K562 (cell line): Measurements from ENCODE around the gene TMEM176A. TPM values are rescaled to one million over a fixed set of nuclear protein-coding genes. Genes with fewer than 3 reads are reported as not detected.

ENCODE experiments used
- ATF7 ChIP-seq: fragments of 450-650 bp; IDR thresholded peaks from 2 replicates; pipeline ENCODE4 v1.7.1; 2014; ENCODE audit warnings: mild to moderate bottlenecking, moderate library complexity
- BCL6 ChIP-seq: fragments of 250-450 bp; sonication (Bioruptor Pico); IDR thresholded peaks from 2 replicates; pipeline ENCODE4 v1.4.0; 2020
- BRD4 ChIP-seq: fragments of 200-600 bp; sonication (generic); IDR thresholded peaks from 2 replicates; pipeline ENCODE4 v1.6.1; 2017; ENCODE audit warnings: inconsistent platforms
- CREM ChIP-seq: IDR thresholded peaks from 2 replicates; pipeline ENCODE4 v1.6.1; 2014; ENCODE audit warnings: antibody characterized with exemption, low read depth
- CTBP1 ChIP-seq: fragments of 450-650 bp; IDR thresholded peaks from 2 replicates; pipeline ENCODE4 v1.6.1; 2016; ENCODE audit warnings: borderline replicate concordance
- DPF2 ChIP-seq: fragments of 450-650 bp; IDR thresholded peaks from 2 replicates; pipeline ENCODE4 v1.6.1; 2016
- ESRRB ChIP-seq: fragments of 250-450 bp; sonication (Bioruptor Pico); IDR thresholded peaks from 2 replicates; pipeline ENCODE4 v1.5.0; 2020; ENCODE audit warnings: mild to moderate bottlenecking, moderate library complexity, borderline replicate concordance
- FOXJ3 ChIP-seq: sonication (generic); formaldehyde crosslinking; IDR thresholded peaks from 2 replicates; pipeline ENCODE4 v1.4.0; 2020; ENCODE audit warnings: mild to moderate bottlenecking, missing genetic modification reagents
- HIVEP1 ChIP-seq: fragments of 250-450 bp; sonication (Bioruptor Pico); IDR thresholded peaks from 2 replicates; pipeline ENCODE4 v1.4.0; 2020; ENCODE audit warnings: mild to moderate bottlenecking
- HMG20B ChIP-seq: fragments of 250-450 bp; sonication (Bioruptor Pico); IDR thresholded peaks from 2 replicates; pipeline ENCODE4 v1.5.0; 2021; ENCODE audit warnings: mild to moderate bottlenecking
- HNRNPLL ChIP-seq: fragments of 200-400 bp; formaldehyde crosslinking; IDR thresholded peaks from 2 replicates; pipeline ENCODE4 v1.6.1; 2017; ENCODE audit warnings: low read length, low read depth, mild to moderate bottlenecking; ENCODE audit not compliant: poor library complexity, severe bottlenecking
- KAT2B ChIP-seq: IDR thresholded peaks from one replicate; pipeline ENCODE4 v1.6.1; 2012; ENCODE audit warnings: low read depth, mild to moderate bottlenecking, control low read depth, inconsistent platforms, low read length, moderate library complexity
- LCOR ChIP-seq: sonication (generic); formaldehyde crosslinking; IDR thresholded peaks from 2 replicates; pipeline ENCODE4 v1.8.0; 2022; ENCODE audit warnings: mild to moderate bottlenecking, missing genetic modification reagents
- MEF2A ChIP-seq: IDR thresholded peaks from 2 replicates; pipeline ENCODE4 v1.6.1; 2011; ENCODE audit warnings: low read depth, mild to moderate bottlenecking, low read length, moderate library complexity; ENCODE audit not compliant: control insufficient read depth
- MTA2 ChIP-seq: fragments of 450-650 bp; IDR thresholded peaks from 2 replicates; pipeline ENCODE4 v1.6.1; 2016; ENCODE audit warnings: low read depth
- NCOA4 ChIP-seq: fragments of 450-650 bp; IDR thresholded peaks from 2 replicates; pipeline ENCODE4 v1.6.1; 2018; ENCODE audit warnings: mild to moderate bottlenecking; ENCODE audit not compliant: partially characterized antibody
- NFYB ChIP-seq: IDR thresholded peaks from 2 replicates; pipeline ENCODE4 v1.6.1; 2011; ENCODE audit warnings: mild to moderate bottlenecking, moderate library complexity; ENCODE audit not compliant: insufficient read length; ENCODE audit errors: extremely low read depth
- PHB ChIP-seq: fragments of 250-450 bp; sonication (Bioruptor Pico); IDR thresholded peaks from 2 replicates; pipeline ENCODE4 v1.5.0; 2021
- POLR2H ChIP-seq: IDR thresholded peaks from 2 replicates; pipeline ENCODE4 v1.6.1; 2016; ENCODE audit warnings: missing genetic modification characterization, low read depth, mild to moderate bottlenecking, control low read depth, missing compliant biosample characterization, moderate library complexity
- RUNX1 ChIP-seq: sonication (generic); IDR thresholded peaks from 2 replicates; pipeline ENCODE4 v1.6.1; 2016; ENCODE audit warnings: antibody characterized with exemption, low read depth
- SLC30A9 ChIP-seq: fragments of 250-450 bp; sonication (Bioruptor Pico); IDR thresholded peaks from 2 replicates; pipeline ENCODE4 v1.8.0; 2022; ENCODE audit warnings: mild to moderate bottlenecking, moderate library complexity
- SMAD4 ChIP-seq: fragments of 250-450 bp; sonication (Bioruptor Pico); conservative IDR thresholded peaks from 2 replicates; pipeline ENCODE4 v1.8.0; 2021; ENCODE audit warnings: inconsistent platforms, mild to moderate bottlenecking, moderate library complexity
- TAF7 ChIP-seq: fragments of 450-650 bp; IDR thresholded peaks from 2 replicates; pipeline ENCODE4 v1.6.1; 2016; ENCODE audit warnings: missing genetic modification characterization, missing compliant biosample characterization
- ZBTB26 ChIP-seq: fragments of 450-650 bp; formaldehyde crosslinking; IDR thresholded peaks from 2 replicates; pipeline ENCODE4 v1.4.0; 2022; ENCODE audit warnings: missing genetic modification characterization
- ZFPM2 ChIP-seq: fragments of 250-450 bp; sonication (Bioruptor Pico); IDR thresholded peaks from 2 replicates; pipeline ENCODE4 v1.5.1; 2022; ENCODE audit warnings: mild to moderate bottlenecking
- ZNF347 ChIP-seq: fragments of 450-650 bp; formaldehyde crosslinking; IDR thresholded peaks from 2 replicates; pipeline ENCODE4 v1.4.0; 2020; ENCODE audit warnings: low read depth, mild to moderate bottlenecking, moderate library complexity
- ZNF77 ChIP-seq: fragments of 250-450 bp; sonication (Bioruptor Pico); IDR thresholded peaks from 2 replicates; pipeline ENCODE4 v1.5.0; 2020
- polyA plus RNA-seq, 8 experiments: library from polyadenylated mRNA; depleted of rRNA in 4 of 8; stranded (reverse) in 5 of 8; unstranded in 3 of 8; fragments of >200 nt; fragmentation: Nextera tagmentation in 2 of 8; fragmentation: Illumina TruSeq in 1 of 8; extraction: Ambion mirVana in 2 of 8; extraction: Trizol in 1 of 8; gene quantifications; 2 replicates each; pipeline versions ENCODE4 v1.2.1 to v1.2.3, GENCODE V29; 2011 to 2014; ENCODE audit warnings: inconsistent platforms in 1 of 8, missing spikeins in 1 of 8
- total RNA-seq, 7 experiments: library from RNA; depleted of rRNA in 6 of 7; stranded (reverse); fragments of >200 nt in 6 of 7; fragmentation: Illumina TruSeq in 2 of 7; extraction: Trizol in 2 of 7; gene quantifications; 2 replicates each; pipeline versions ENCODE4 v1.2.1 to v1.2.3, GENCODE V29; 2011 to 2021; ENCODE audit warnings: low replicate concordance in 1 of 7
- TF ChIP-seq, protein P1 (sequence below): fragments of 250-450 bp; sonication (Bioruptor Pico); IDR thresholded peaks from 2 replicates; pipeline ENCODE4 v1.8.0; 2022; ENCODE audit warnings: inconsistent platforms
- TF ChIP-seq, protein P2 (sequence below): fragments of 250-450 bp; sonication (Bioruptor Pico); IDR thresholded peaks from 2 replicates; pipeline ENCODE4 v1.4.0; 2020

TMEM176A gene
- total and polyA plus RNA-seq, 9 of the 15 experiments (the other 6 are each of a cell fraction or from before 2014, with no cell fraction given) = 0.31 TPM; not detected in 8

DNA sequence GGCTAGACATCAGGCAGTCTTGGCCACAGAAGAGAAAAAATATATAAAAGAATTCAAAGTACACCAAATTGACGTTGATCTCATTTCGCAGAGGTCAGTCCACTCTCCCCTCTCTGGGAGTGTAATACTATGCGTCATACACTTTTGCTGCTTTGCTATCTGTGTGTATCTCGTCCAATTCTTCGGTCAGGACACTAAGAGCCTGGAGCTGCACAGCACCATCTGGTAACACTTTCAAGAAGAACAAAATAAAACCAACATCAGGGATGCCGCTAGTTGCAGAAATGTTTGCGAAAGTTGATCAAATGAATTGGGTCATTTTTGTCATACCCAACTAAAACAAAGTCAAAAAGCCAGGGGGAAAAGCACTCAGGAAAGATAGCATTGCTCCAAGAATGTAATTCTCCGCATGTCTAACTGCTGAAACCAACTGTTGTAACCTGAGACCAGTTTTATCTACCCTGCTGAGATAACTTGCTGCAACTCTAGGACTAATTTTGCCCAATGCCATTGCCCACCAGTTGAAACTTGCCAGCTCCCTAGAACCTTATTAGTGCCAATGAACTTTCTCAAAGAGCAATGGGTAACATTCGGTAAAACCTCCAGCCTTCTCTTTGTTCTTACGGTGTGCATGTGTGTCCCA, 23.0 kb downstream of the TMEM176A start (continued):
- TF ChIP-seq, protein P1, sequence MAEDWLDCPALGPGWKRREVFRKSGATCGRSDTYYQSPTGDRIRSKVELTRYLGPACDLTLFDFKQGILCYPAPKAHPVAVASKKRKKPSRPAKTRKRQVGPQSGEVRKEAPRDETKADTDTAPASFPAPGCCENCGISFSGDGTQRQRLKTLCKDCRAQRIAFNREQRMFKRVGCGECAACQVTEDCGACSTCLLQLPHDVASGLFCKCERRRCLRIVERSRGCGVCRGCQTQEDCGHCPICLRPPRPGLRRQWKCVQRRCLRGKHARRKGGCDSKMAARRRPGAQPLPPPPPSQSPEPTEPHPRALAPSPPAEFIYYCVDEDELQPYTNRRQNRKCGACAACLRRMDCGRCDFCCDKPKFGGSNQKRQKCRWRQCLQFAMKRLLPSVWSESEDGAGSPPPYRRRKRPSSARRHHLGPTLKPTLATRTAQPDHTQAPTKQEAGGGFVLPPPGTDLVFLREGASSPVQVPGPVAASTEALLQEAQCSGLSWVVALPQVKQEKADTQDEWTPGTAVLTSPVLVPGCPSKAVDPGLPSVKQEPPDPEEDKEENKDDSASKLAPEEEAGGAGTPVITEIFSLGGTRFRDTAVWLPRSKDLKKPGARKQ (CRISPR knock-in tag) = 0 out of 2 replicates have a peak, but pooled peaks have one; percentile 28
- peak; percentile 42; the same call in 1 of the 2 replicates for TF ChIP-seq LCOR (CRISPR knock-in tag)
- TF ChIP-seq ZBTB26 (CRISPR knock-in tag) = no peak
- no peak for TF ChIP-seq KAT2B
- TF ChIP-seq DPF2 = 0 out of 2 replicates have a peak, but pooled peaks have one; percentile 37
- TF ChIP-seq MEF2A = no peak
- TF ChIP-seq TAF7 = no peak
- no peak for TF ChIP-seq RUNX1
- TF ChIP-seq POLR2H = 0 out of 2 replicates have a peak, but pooled peaks have one; percentile 13
- TF ChIP-seq ZFPM2 (CRISPR knock-in tag) = no peak
- no peak for TF ChIP-seq FOXJ3 (CRISPR knock-in tag)
- TF ChIP-seq SMAD4 (CRISPR knock-in tag) = no peak
- TF ChIP-seq BRD4 = no peak
- no peak for TF ChIP-seq HMG20B
- no peak for TF ChIP-seq PHB (CRISPR knock-in tag)
- TF ChIP-seq NFYB = no peak
- TF ChIP-seq ESRRB = no peak
- TF ChIP-seq HNRNPLL = peak; percentile 5
- no peak for TF ChIP-seq CTBP1
- TF ChIP-seq CREM = 0 out of 2 replicates have a peak, but pooled peaks have one; percentile 35
- no peak for TF ChIP-seq MTA2
- TF ChIP-seq SLC30A9 (CRISPR knock-in tag) = no peak
- TF ChIP-seq BCL6 (CRISPR knock-in tag) = no peak
- no peak for TF ChIP-seq HIVEP1
- TF ChIP-seq ZNF77 (CRISPR knock-in tag) = no peak
- TF ChIP-seq NCOA4 = no peak
- TF ChIP-seq, protein P2, sequence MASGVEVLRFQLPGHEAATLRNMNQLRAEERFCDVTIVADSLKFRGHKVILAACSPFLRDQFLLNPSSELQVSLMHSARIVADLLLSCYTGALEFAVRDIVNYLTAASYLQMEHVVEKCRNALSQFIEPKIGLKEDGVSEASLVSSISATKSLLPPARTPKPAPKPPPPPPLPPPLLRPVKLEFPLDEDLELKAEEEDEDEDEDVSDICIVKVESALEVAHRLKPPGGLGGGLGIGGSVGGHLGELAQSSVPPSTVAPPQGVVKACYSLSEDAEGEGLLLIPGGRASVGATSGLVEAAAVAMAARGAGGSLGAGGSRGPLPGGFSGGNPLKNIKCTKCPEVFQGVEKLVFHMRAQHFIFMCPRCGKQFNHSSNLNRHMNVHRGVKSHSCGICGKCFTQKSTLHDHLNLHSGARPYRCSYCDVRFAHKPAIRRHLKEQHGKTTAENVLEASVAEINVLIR = no peak
- no peak for TF ChIP-seq ZNF347 (CRISPR knock-in tag)
- TF ChIP-seq ATF7 = peak; percentile 32; the same call in 1 of the 2 replicates
